ENCODE data around the gene SLC39A9. TPM values are rescaled to one million over a fixed set of nuclear protein-coding genes. Genes with fewer than 3 reads are reported as not detected.

SLC39A9 gene
- total and polyA plus RNA-seq, 2 experiments from 2014 or later, result 17.7 to 48.1 TPM

DNA sequence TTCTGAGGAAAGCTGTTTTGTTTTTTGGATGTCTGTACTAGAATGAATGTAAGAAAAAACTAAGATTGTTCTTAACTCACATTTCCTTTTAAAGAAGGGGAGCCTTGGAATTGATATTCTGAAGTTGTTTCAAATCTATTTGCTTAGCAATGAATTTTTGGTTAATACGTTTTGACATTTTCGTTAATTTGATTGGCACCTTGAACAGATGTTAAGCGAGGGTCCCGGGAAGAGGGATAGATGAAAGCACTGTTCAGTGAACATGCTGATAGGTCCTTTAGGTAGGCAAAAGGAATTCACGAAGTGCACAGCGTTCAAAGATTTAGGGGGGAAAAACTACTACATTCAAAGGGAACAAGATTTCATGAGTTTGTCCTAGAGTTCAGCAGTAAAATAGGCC is 1.7 kb downstream of the SLC39A9 start:
- Histone ChIP-seq H3K4me2 (peak overlapping the region; percentile 96), H3K79me2 (replicated peaks; ENCODE audit: insufficient read depth) (peaks cover 92% of the 10 kb centered on the region), H3K27ac (ENCODE audit: low read depth) (no peak overlapping the region), H3K9me2 (ENCODE audit: insufficient read depth) (no peaks in the 10 kb centered on the region), H3K4me3 (peak overlapping the region; percentile 87), H4K20me1 (replicated peaks; ENCODE audit: insufficient read depth) (peaks cover 17% of the 10 kb centered on the region), H2AFZ (no peak overlapping the region), H3K36me3 (ENCODE audit: insufficient read depth) (peaks cover 8% of the 10 kb centered on the region), H3F3A (replicated peaks; ENCODE audit: low read depth) (no peaks in the 10 kb centered on the region), H3K4me1 (ENCODE audit: insufficient read depth) (peaks cover 22% of the 10 kb centered on the region), H3K27me3 (ENCODE audit: insufficient read depth) (no peaks in the 10 kb centered on the region)
- TF ChIP-seq NANOG (IDR thresholded peaks at IDR 0.05; ENCODE audit: borderline replicate concordance) (no peak), ZNF331 (CRISPR knock-in tag; IDR thresholded peaks at IDR 0.05; ENCODE audit: low read depth) (no peak), POLR2AphosphoS5 (IDR thresholded peaks at IDR 0.05; ENCODE audit: low read depth) (no peak), JUNB (IDR thresholded peaks at IDR 0.05; ENCODE audit: unreplicated experiment) (no peak), EZH2phosphoT487 (IDR thresholded peaks at IDR 0.05; ENCODE audit: unreplicated experiment) (no peak), ZNF114 (CRISPR knock-in tag; IDR thresholded peaks at IDR 0.05) (no peak), EZH2 (IDR thresholded peaks at IDR 0.05; ENCODE audit: low read depth, unreplicated experiment) (no peak), STAT1 (IDR thresholded peaks at IDR 0.05; ENCODE audit: unreplicated experiment) (no peak)
- TF ChIP-seq, protein P1, sequence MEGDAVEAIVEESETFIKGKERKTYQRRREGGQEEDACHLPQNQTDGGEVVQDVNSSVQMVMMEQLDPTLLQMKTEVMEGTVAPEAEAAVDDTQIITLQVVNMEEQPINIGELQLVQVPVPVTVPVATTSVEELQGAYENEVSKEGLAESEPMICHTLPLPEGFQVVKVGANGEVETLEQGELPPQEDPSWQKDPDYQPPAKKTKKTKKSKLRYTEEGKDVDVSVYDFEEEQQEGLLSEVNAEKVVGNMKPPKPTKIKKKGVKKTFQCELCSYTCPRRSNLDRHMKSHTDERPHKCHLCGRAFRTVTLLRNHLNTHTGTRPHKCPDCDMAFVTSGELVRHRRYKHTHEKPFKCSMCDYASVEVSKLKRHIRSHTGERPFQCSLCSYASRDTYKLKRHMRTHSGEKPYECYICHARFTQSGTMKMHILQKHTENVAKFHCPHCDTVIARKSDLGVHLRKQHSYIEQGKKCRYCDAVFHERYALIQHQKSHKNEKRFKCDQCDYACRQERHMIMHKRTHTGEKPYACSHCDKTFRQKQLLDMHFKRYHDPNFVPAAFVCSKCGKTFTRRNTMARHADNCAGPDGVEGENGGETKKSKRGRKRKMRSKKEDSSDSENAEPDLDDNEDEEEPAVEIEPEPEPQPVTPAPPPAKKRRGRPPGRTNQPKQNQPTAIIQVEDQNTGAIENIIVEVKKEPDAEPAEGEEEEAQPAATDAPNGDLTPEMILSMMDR (conservative IDR thresholded peaks at IDR 0.05; ENCODE audit: low read depth in 2 of 2), result no peak
- TF ChIP-seq, protein P2, sequence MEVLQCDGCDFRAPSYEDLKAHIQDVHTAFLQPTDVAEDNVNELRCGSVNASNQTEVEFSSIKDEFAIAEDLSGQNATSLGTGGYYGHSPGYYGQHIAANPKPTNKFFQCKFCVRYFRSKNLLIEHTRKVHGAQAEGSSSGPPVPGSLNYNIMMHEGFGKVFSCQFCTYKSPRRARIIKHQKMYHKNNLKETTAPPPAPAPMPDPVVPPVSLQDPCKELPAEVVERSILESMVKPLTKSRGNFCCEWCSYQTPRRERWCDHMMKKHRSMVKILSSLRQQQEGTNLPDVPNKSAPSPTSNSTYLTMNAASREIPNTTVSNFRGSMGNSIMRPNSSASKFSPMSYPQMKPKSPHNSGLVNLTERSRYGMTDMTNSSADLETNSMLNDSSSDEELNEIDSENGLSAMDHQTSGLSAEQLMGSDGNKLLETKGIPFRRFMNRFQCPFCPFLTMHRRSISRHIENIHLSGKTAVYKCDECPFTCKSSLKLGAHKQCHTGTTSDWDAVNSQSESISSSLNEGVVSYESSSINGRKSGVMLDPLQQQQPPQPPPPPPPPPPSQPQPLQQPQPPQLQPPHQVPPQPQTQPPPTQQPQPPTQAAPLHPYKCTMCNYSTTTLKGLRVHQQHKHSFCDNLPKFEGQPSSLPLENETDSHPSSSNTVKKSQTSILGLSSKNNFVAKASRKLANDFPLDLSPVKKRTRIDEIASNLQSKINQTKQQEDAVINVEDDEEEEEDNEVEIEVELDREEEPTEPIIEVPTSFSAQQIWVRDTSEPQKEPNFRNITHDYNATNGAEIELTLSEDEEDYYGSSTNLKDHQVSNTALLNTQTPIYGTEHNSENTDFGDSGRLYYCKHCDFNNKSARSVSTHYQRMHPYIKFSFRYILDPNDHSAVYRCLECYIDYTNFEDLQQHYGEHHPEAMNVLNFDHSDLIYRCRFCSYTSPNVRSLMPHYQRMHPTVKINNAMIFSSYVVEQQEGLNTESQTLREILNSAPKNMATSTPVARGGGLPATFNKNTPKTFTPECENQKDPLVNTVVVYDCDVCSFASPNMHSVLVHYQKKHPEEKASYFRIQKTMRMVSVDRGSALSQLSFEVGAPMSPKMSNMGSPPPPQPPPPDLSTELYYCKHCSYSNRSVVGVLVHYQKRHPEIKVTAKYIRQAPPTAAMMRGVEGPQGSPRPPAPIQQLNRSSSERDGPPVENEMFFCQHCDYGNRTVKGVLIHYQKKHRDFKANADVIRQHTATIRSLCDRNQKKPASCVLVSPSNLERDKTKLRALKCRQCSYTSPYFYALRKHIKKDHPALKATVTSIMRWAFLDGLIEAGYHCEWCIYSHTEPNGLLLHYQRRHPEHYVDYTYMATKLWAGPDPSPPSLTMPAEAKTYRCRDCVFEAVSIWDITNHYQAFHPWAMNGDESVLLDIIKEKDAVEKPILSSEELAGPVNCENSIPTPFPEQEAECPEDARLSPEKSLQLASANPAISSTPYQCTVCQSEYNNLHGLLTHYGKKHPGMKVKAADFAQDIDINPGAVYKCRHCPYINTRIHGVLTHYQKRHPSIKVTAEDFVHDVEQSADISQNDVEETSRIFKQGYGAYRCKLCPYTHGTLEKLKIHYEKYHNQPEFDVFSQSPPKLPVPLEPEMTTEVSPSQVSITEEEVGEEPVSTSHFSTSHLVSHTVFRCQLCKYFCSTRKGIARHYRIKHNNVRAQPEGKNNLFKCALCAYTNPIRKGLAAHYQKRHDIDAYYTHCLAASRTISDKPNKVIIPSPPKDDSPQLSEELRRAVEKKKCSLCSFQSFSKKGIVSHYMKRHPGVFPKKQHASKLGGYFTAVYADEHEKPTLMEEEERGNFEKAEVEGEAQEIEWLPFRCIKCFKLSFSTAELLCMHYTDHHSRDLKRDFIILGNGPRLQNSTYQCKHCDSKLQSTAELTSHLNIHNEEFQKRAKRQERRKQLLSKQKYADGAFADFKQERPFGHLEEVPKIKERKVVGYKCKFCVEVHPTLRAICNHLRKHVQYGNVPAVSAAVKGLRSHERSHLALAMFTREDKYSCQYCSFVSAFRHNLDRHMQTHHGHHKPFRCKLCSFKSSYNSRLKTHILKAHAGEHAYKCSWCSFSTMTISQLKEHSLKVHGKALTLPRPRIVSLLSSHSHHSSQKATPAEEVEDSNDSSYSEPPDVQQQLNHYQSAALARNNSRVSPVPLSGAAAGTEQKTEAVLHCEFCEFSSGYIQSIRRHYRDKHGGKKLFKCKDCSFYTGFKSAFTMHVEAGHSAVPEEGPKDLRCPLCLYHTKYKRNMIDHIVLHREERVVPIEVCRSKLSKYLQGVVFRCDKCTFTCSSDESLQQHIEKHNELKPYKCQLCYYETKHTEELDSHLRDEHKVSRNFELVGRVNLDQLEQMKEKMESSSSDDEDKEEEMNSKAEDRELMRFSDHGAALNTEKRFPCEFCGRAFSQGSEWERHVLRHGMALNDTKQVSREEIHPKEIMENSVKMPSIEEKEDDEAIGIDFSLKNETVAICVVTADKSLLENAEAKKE (CRISPR knock-in tag; IDR thresholded peaks at IDR 0.05), result no peak
- ATAC-seq (no peak), DNase-seq (ENCODE audit: low spot score) (no peak)
- Mint-ChIP-seq H3K27ac (no peak overlapping the region), H3K9me3 (no peaks in the 10 kb centered on the region), H3K27me3 (ENCODE audit: insufficient read depth, low read depth, poor library complexity) (peaks cover 9% of the 10 kb centered on the region), H3K36me3 (ENCODE audit: low read depth) (peaks cover 20% of the 10 kb centered on the region), H3K4me3 (peak overlapping the region; percentile 92), H3K4me1 (peaks cover 28% of the 10 kb centered on the region)

All from GM23338 (cell line).